Psoas muscle (tissue), 8 donors: ENCODE data around the gene OR6B2. TPM values are rescaled to one million over a fixed set of nuclear protein-coding genes. Genes with fewer than 3 reads are reported as not detected.

Experiments
- ATAC-seq, 4 donors: fragments of 200-7000 bp; cut with Tn5 transposase; one replicate each; pipeline ENCODE4 v1.9.1; 2020; ENCODE audit warnings: moderate library complexity in 3 of 4, mild to moderate bottlenecking in 2 of 4
- DNase-seq, 2 donors: peaks; one replicate each; pipeline ENCODE4 v3.0.0-alpha.2; 2020
- H3K27ac ChIP-seq: fragments of 200-600 bp; one replicate; pipeline ENCODE4 v1.8.0; 2022
- H3K27me3 ChIP-seq, 3 donors: fragments of 200-600 bp in 1 of 3; one replicate each; pipeline versions ENCODE4 v1.6.1 to v1.8.0; 2013 to 2022; ENCODE audit warnings: low read length in 2 of 3, mild to moderate bottlenecking in 2 of 3, moderate library complexity in 1 of 3; ENCODE audit not compliant: insufficient read depth in 3 of 3
- H3K36me3 ChIP-seq, 2 donors: fragments of 200-600 bp in 1 of 2; one replicate each; pipeline versions ENCODE4 v1.6.1 to v1.8.0; 2013 to 2022; ENCODE audit warnings: low read depth in 1 of 2, mild to moderate bottlenecking in 1 of 2, moderate library complexity in 1 of 2; ENCODE audit not compliant: insufficient read depth in 1 of 2
- H3K4me1 ChIP-seq: fragments of 200-600 bp; one replicate; pipeline ENCODE4 v1.8.0; 2022
- H3K4me3 ChIP-seq: fragments of 200-600 bp; one replicate; pipeline ENCODE4 v1.8.0; 2022; ENCODE audit warnings: mild to moderate bottlenecking
- H3K9me3 ChIP-seq: fragments of 200-600 bp; one replicate; pipeline ENCODE4 v1.8.0; 2022
- WGBS, 3 donors: extraction: QIAGEN DNeasy Blood & Tissue Kit; methylation state at CpG; one replicate each; pipeline versions ENCODE4 v1.1.6 to v1.1.7; 2013; 5-methylcytosine and 5-hydroxymethylcytosine counted together
- intact Hi-C, 2 donors: fragments of 100-400 bp; cut with DNase I; formaldehyde crosslinking; loops; one replicate each; pipeline versions ENCODE4 v1.11.0 to v1.14.2; 2022
- polyA plus RNA-seq, 3 donors: library from polyadenylated mRNA; stranded (reverse); fragments of 200-250 nt; gene quantifications; one replicate each; pipeline ENCODE4 v1.2.3, GENCODE V29; 2013
- total RNA-seq, 4 donors: library from RNA; stranded (reverse); fragmentation: NEBNext Ultra II Directional in 2 of 4; extraction: Animal tissue kit (Norgen Biotek cat#: 25700) in 2 of 4; gene quantifications; one replicate each; pipeline versions ENCODE4 v1.2.1 to v1.2.4, GENCODE V29; 2021 to 2023
- TF ChIP-seq, protein P1 (sequence below): fragments of 200-600 bp; IDR thresholded peaks from one replicate; pipeline ENCODE4 v1.8.0; 2022; ENCODE audit warnings: antibody characterized with exemption
- donor health status: healthy with polysubstance abuse.
- donor health status: DM: no; HTN: no; CAD: no; lungs with moderate emphysema.
- donor health status: Bipolar disorder and iron deficiency.
- donor health status: healthy.
- donor health status: DM: yes; HTN: yes; CAD: no.
- donor health status: DM: no; HTN: no; CAD: no.
- donor health status: DM: no; HTN: no; CAD: no.
- donor health status: DM: yes; HTN: yes; CAD: no.

Gene OR6B2
- total and polyA plus RNA-seq, 7 donors = not detected

DNA sequence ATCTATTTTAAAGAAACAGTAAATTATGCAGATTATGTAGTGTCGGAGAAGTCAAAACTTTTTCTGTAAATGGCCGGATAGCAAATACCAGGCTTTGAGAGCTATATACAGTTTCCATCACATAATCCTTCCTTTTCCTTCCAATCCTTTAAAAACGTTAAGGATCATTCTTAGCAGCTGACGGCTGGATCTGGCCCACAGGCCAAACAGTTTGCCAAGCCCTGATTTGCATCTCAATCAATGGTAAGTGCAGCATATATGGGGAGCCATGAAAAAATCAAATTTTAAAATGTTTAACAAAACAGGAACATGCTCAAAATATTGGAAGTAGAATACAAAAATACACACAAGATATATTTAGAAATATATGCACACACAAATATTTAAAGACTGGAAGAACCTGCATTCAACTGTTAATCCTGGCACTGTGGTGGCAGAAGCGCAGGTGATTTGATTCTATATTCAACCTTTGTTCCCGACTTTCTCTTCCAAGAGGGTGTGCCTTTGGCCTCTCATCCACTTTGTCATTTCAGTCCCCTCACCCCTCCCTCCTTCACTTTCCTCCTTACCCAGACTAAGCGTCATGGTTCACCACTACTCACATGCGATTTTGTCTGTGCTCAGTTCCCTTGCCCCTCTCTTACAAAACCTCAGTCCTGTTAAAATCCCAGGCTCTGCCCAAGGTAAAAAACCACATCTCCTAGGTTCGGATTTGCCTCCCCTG, 32.4 kb downstream of the OR6B2 start:
- TF ChIP-seq, protein P1, sequence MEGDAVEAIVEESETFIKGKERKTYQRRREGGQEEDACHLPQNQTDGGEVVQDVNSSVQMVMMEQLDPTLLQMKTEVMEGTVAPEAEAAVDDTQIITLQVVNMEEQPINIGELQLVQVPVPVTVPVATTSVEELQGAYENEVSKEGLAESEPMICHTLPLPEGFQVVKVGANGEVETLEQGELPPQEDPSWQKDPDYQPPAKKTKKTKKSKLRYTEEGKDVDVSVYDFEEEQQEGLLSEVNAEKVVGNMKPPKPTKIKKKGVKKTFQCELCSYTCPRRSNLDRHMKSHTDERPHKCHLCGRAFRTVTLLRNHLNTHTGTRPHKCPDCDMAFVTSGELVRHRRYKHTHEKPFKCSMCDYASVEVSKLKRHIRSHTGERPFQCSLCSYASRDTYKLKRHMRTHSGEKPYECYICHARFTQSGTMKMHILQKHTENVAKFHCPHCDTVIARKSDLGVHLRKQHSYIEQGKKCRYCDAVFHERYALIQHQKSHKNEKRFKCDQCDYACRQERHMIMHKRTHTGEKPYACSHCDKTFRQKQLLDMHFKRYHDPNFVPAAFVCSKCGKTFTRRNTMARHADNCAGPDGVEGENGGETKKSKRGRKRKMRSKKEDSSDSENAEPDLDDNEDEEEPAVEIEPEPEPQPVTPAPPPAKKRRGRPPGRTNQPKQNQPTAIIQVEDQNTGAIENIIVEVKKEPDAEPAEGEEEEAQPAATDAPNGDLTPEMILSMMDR = no peak
- intact Hi-C loops = loop anchor here in 1 of 2 donors (10.0 kb wide), 1 partner anchor 963 kb away; no protein-coding TSS in a partner anchor
- Histone ChIP-seq H3K27me3 (no peaks in the 10 kb centered on the region), H3K36me3 (peaks cover 3 to 76% of the 10 kb centered on the region in 2 donors), H3K27ac (no peak overlapping the region), H3K9me3 (no peaks in the 10 kb centered on the region), H3K4me1 (peaks cover 4% of the 10 kb centered on the region), H3K4me3 (no peak overlapping the region)
- DNase-seq (no peak), ATAC-seq (peak; percentile 15 to 84 (median 60))
- 53 to 66% (median 53%) methylated on average over 9 of the region's 9 CpGs for WGBS, 3 donors

DNA sequence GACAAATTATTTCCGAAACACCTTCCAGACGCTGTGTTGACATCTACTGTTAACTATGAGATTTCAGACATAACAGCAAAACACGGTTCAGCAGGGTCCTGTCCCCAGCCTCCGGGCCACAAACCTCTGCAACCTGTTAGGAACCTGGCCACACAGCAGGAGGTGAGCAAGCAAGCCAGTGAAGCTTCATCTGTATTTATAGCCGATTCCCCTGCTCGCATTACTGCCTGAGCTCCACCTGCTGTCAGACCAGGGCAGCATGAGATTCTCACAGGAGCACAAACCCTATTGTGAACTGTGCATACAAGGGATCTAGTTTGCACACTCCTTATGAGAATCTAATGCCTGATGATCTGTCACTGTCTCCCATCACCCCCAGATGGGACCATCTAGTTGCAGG, 36.1 kb downstream of the OR6B2 start:
- TF ChIP-seq, protein P1 = no peak
- Histone ChIP-seq H3K9me3 (no peaks in the 10 kb centered on the region), H3K4me1 (peaks cover 4% of the 10 kb centered on the region), H3K36me3 (peaks cover 6 to 70% of the 10 kb centered on the region in 2 donors), H3K27me3 (no peaks in the 10 kb centered on the region), H3K4me3 (no peak overlapping the region), H3K27ac (no peak overlapping the region)
- intact Hi-C loops = loop anchor here (5.0 to 10.0 kb wide), 2 partner anchors 959 to 962 kb away; no protein-coding TSS in a partner anchor
- DNase-seq = no peak
- peak in 3 of 4 donors; percentile 33 to 52 (median 41) for ATAC-seq
- 79 to 85% (median 80%) methylated on average over 6 of the region's 6 CpGs for WGBS, 3 donors

DNA sequence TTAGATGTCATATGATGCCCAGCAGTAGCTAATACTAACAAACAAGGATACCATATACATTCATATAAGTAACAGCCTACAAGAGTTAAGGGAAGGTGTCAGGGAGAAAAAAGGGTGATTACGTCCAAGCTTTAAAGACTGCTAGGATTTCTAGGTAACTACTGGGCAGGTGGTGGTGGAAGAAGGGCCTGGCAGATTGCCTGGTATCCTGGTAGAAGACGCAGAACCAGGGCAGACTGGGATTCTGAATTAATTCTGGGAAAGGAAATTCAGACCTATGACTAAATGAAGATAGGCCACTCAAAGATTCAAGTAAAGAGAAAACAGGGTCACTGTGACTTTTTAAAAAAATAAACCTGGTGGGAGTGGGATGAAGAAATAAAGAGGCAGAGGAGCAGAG, 36.9 kb downstream of the OR6B2 start:
- intact Hi-C loops = loop anchor here (5.0 to 10.0 kb wide), 2 partner anchors 958 to 961 kb away; no protein-coding TSS in a partner anchor
- 71 to 84% (median 81%) methylated on average over 2 of the region's 2 CpGs for WGBS, 3 donors
- peaks cover 4% of the 10 kb centered on the region for H3K4me1 ChIP-seq

DNA sequence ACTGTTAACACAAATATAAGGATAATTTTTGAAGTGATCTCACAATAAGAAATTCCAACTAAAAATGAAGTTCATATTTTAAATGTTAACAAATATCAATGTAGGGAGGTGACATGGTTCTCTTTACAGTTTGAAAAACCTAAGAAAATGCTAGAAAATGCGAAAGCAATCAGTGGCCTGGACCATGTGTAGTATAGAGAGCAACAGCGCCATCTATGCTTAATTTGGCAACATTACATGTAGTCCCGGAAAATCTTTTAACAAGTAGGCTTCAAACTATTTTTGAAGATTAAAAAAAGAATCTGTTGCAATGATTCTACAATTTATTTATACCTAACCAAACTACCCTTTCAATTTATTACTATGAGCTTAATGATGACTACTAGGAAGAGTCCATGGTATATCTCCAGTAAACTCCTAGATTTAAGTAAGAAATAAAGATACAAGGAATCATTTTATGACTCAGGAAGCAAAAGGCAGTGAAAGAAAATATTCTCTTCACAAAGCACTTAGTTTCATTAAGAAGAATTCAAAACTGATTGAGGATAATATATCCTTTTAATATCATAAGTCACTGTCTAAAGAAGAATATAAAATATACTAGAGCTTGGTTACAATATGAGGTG, 38.4 kb downstream of the OR6B2 start:
- H3K9me3 ChIP-seq = no peaks in the 10 kb centered on the region
- H3K27me3 ChIP-seq = no peaks in the 10 kb centered on the region
- no peak overlapping the region for H3K27ac ChIP-seq
- no peaks in the 10 kb centered on the region for H3K4me1 ChIP-seq
- no peak for DNase-seq
- H3K4me3 ChIP-seq = no peak overlapping the region
- TF ChIP-seq, protein P1 = peak; percentile 83
- whole genome bisulfite sequencing, 3 donors = 3 to 11% (median 9%) methylated on average over 3 of the region's 3 CpGs
- peaks cover 8 to 73% of the 10 kb centered on the region in 2 donors for H3K36me3 ChIP-seq
- ATAC-seq = peak in 2 of 4 donors; percentile 70 to 73
- intact Hi-C loops = loop anchor here (1.0 to 10.0 kb wide), 4 partner anchors 57 to 960 kb away; no protein-coding TSS in a partner anchor

More for the DNA sequence above, 36.9 kb downstream of the OR6B2 start:
- Histone ChIP-seq H3K27ac (no peak overlapping the region), H3K9me3 (no peaks in the 10 kb centered on the region), H3K4me3 (no peak overlapping the region), H3K36me3 (peaks cover 6 to 69% of the 10 kb centered on the region in 2 donors), H3K27me3 (no peaks in the 10 kb centered on the region)
- ATAC-seq = no peak
- TF ChIP-seq, protein P1 = no peak
- no peak for DNase-seq
